HG03060 (cell line): Measurements from ENCODE around the gene GPD1L.

Experiments used
- ATAC-seq: cut with Tn5 transposase; IDR thresholded peaks from one replicate; pipeline ENCODE4 v1.9.1; 2021; ENCODE audit warnings: low read depth, moderate number of reproducible peaks; ENCODE audit not compliant: unreplicated experiment

GPD1L gene

GRCh38 chr3:32216172-32216783 lies 109.9 kb downstream of the GPD1L start:
- ATAC-seq = no peak

GRCh38 chr3:32217339-32217738 lies 110.9 kb downstream of the GPD1L start:
- ATAC-seq = no peak
